ENCODE measurements around the gene SALL2. TPM values are rescaled to one million over a fixed set of nuclear protein-coding genes. Genes with fewer than 3 reads are reported as not detected.

SALL2 gene
- total RNA-seq, 1 experiment from 2014 or later = 0.47 TPM

DNA sequence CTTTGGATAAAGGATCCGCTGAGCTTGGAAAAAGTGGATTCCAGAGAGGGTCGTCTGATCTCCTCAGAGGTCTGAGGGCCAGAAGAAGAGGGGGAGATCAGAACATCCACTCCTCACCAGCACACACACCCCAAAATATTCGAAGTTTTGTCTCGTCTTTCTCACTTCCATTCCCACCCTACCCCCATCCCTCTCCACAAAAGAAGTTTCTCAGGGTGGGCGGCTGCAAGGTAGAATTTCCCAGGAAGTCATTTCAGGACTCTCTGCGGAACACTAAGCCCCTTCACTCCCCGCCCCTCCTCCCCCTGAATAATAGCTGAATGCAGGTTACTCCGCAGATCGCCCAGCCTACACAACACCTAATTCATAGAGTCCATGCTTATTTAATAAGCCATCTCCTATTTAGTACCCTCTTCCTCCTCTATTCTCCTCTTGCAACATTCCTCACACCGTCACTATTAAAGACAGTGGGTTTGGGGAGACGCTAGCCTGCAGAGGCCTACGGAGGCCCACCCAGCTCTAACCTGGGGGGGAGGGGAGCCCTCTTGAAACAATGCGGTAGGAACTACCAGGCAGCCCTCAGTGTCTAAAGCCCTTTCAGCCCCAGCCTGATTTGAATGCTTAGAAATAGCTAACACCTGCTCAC, 649 bp upstream of the SALL2 start:
- no peak overlapping the region for H3K27ac ChIP-seq (ENCODE audit: low read depth, low read length)
- RAD21 ChIA-PET (ENCODE audit: low non-redundant PET in 1 of 2, low total read pairs in 2 of 2, uncharacterized antibody in 2 of 2, unreplicated experiment in 2 of 2) = no interaction called here
- ATAC-seq = no peak
- CTCF ChIA-PET = no interaction called here
- no peaks in the 10 kb centered on the region for H4K20me1 ChIP-seq (ENCODE audit: insufficient read depth)
- no peak overlapping the region for H3K9ac ChIP-seq (ENCODE audit: low read length)
- H3K9me2 ChIP-seq (ENCODE audit: insufficient read depth) = no peaks in the 10 kb centered on the region
- TF ChIP-seq FOSL1 (IDR thresholded peaks at IDR 0.05; ENCODE audit: low read depth) = no peak
- no peak for TF ChIP-seq EZH2phosphoT487 (IDR thresholded peaks at IDR 0.05; ENCODE audit: borderline replicate concordance)
- TF ChIP-seq, protein P1, sequence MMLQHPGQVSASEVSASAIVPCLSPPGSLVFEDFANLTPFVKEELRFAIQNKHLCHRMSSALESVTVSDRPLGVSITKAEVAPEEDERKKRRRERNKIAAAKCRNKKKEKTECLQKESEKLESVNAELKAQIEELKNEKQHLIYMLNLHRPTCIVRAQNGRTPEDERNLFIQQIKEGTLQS (IDR thresholded peaks at IDR 0.05) = no peak
- TF ChIP-seq, protein P2, sequence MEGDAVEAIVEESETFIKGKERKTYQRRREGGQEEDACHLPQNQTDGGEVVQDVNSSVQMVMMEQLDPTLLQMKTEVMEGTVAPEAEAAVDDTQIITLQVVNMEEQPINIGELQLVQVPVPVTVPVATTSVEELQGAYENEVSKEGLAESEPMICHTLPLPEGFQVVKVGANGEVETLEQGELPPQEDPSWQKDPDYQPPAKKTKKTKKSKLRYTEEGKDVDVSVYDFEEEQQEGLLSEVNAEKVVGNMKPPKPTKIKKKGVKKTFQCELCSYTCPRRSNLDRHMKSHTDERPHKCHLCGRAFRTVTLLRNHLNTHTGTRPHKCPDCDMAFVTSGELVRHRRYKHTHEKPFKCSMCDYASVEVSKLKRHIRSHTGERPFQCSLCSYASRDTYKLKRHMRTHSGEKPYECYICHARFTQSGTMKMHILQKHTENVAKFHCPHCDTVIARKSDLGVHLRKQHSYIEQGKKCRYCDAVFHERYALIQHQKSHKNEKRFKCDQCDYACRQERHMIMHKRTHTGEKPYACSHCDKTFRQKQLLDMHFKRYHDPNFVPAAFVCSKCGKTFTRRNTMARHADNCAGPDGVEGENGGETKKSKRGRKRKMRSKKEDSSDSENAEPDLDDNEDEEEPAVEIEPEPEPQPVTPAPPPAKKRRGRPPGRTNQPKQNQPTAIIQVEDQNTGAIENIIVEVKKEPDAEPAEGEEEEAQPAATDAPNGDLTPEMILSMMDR (IDR thresholded peaks at IDR 0.05 in 2 of 3, conservative IDR thresholded peaks at IDR 0.05 in 1 of 3; ENCODE audit: borderline replicate concordance in 1 of 3, insufficient read depth in 1 of 3, low read depth in 2 of 3, low read length in 2 of 3) = no peak
- no peak overlapping the region for H2AFZ ChIP-seq (ENCODE audit: low read depth, low read length, poor library complexity, severe bottlenecking)
- BruUV-seq (replicated peaks) = no TSS peak
- POLR2A ChIA-PET = no interaction called here
- no peak for DNase-seq (ENCODE audit: low read depth, low spot score)
- H3K79me2 ChIP-seq (ENCODE audit: insufficient read depth, low read length) = no peaks in the 10 kb centered on the region
- no peak overlapping the region for H3K4me3 ChIP-seq (replicated peaks in 1 of 2; ENCODE audit: low read depth in 1 of 2, low read length in 2 of 2)
- intact Hi-C loops (cut with micrococcal nuclease) = no loop called here
- no peak overlapping the region for H3K4me2 ChIP-seq (ENCODE audit: low read length)
- no peaks in the 10 kb centered on the region; the same call in 1 of the 2 replicates for H3K27me3 ChIP-seq (ENCODE audit: insufficient read depth, low read length)
- peaks cover 0 to 5% of the 10 kb centered on the region in 2 experiments; a peak in 1 of 4 replicates for H3K4me1 ChIP-seq (ENCODE audit: control insufficient read depth in 1 of 2, insufficient read depth in 2 of 2, low read length in 2 of 2)
- no peaks in the 10 kb centered on the region for H3K9me3 ChIP-seq (ENCODE audit: control insufficient read depth in 1 of 2, insufficient read depth in 1 of 2, low read depth in 1 of 2, low read length in 2 of 2)
- no peaks in the 10 kb centered on the region for H3K36me3 ChIP-seq (ENCODE audit: control insufficient read depth in 1 of 2, insufficient read depth in 2 of 2, low read length in 2 of 2)

DNA sequence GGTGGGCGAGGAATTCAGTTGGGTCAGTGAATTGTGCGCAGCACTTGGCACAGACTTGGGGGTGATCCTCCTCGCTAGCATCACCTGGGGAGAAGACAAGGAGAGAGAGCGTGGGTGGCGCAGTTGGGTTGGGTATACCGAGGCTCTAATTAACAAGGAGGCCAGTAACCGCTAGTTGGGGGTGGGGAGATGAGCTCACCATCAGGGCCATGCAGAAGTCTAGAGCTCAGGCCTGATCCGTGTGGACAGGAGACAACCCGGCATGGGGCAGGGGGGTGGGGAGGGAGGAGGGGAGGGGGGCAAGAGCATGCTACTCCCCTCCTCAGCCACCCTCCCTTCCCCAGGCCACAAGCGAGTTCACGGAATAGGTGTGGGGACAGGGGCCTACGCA, 580 bp downstream of the SALL2 start:
- TF ChIP-seq SIN3A (IDR thresholded peaks at IDR 0.05; ENCODE audit: low read depth) = no peak
- no peak for ATAC-seq
- ChIA-PET CTCF (no interaction called here), RAD21 (ENCODE audit: low non-redundant PET in 1 of 2, low total read pairs in 2 of 2, uncharacterized antibody in 2 of 2, unreplicated experiment in 2 of 2) (no interaction called here), POLR2A (no interaction called here)
- H4K20me1 ChIP-seq (ENCODE audit: insufficient read depth) = no peaks in the 10 kb centered on the region
- no peaks in the 10 kb centered on the region for H3K79me2 ChIP-seq (ENCODE audit: insufficient read depth, low read length)
- no peak for DNase-seq (ENCODE audit: low read depth, low spot score)
- H3K4me2 ChIP-seq (ENCODE audit: low read length) = no peak overlapping the region
- no peaks in the 10 kb centered on the region for H3K9me2 ChIP-seq (ENCODE audit: insufficient read depth)
- no TSS peak for BruUV-seq (replicated peaks)
- H3K9ac ChIP-seq (ENCODE audit: low read length) = no peak overlapping the region
- intact Hi-C loops (cut with micrococcal nuclease) = no loop called here
- no peak overlapping the region for H2AFZ ChIP-seq (ENCODE audit: low read depth, low read length, poor library complexity, severe bottlenecking)
- no peaks in the 10 kb centered on the region for H3K9me3 ChIP-seq (ENCODE audit: control insufficient read depth in 1 of 2, insufficient read depth in 1 of 2, low read depth in 1 of 2, low read length in 2 of 2)
- H3K36me3 ChIP-seq (ENCODE audit: control insufficient read depth in 1 of 2, insufficient read depth in 2 of 2, low read length in 2 of 2) = no peaks in the 10 kb centered on the region
- peaks cover 0 to 5% of the 10 kb centered on the region in 2 experiments; a peak in 1 of 4 replicates for H3K4me1 ChIP-seq (ENCODE audit: control insufficient read depth in 1 of 2, insufficient read depth in 2 of 2, low read length in 2 of 2)
- peaks cover 8% of the 10 kb centered on the region; the same call in 1 of the 2 replicates for H3K27me3 ChIP-seq (ENCODE audit: insufficient read depth, low read length)
- no peak overlapping the region for H3K4me3 ChIP-seq (replicated peaks in 1 of 2; ENCODE audit: low read depth in 1 of 2, low read length in 2 of 2)
- no peak overlapping the region for H3K27ac ChIP-seq (ENCODE audit: low read depth, low read length)

Data from HCT116 (cell line).